Spleen (tissue), 13 donors: Measurements from ENCODE around the gene CLC. TPM values are rescaled to one million over a fixed set of nuclear protein-coding genes. Genes with fewer than 3 reads are reported as not detected.

Source experiments
- DNase-seq: peaks from one replicate; pipeline ENCODE4 v3.0.0-alpha.2; 2020
- H3K27ac ChIP-seq, 8 donors: fragments of 200-600 bp; sonication (generic) in 7 of 8; 1 replicate in 4 of 8; 2 replicates in 4 of 8; pipeline versions ENCODE4 v1.5.0 to v1.8.0; 2016 to 2021; ENCODE audit warnings: inconsistent platforms in 4 of 8, mild to moderate bottlenecking in 4 of 8, moderate library complexity in 1 of 8
- H3K27me3 ChIP-seq, 7 donors: fragments of 200-600 bp; sonication (generic) in 6 of 7; replicated peaks in 1 of 7; 1 replicate in 4 of 7; 2 replicates in 3 of 7; pipeline versions ENCODE4 v1.5.0 to v1.8.0; 2016 to 2021; ENCODE audit warnings: inconsistent platforms in 3 of 7, mild to moderate bottlenecking in 1 of 7
- H3K36me3 ChIP-seq, 6 donors: fragments of 200-600 bp; sonication (generic) in 5 of 6; 1 replicate in 4 of 6; 2 replicates in 2 of 6; pipeline versions ENCODE4 v1.5.0 to v1.8.0; 2016 to 2021; ENCODE audit warnings: inconsistent platforms in 2 of 6
- H3K4me1 ChIP-seq, 6 donors: fragments of 200-600 bp; sonication (generic) in 5 of 6; 1 replicate in 3 of 6; 2 replicates in 3 of 6; pipeline versions ENCODE4 v1.5.0 to v1.8.0; 2016 to 2021; ENCODE audit warnings: inconsistent platforms in 3 of 6
- H3K4me3 ChIP-seq, 8 donors: fragments of 200-600 bp; sonication (generic) in 7 of 8; 1 replicate in 4 of 8; 2 replicates in 4 of 8; pipeline versions ENCODE4 v1.5.0 to v1.8.0; 2016 to 2021; ENCODE audit warnings: inconsistent platforms in 4 of 8, mild to moderate bottlenecking in 4 of 8, moderate library complexity in 2 of 8
- H3K9me3 ChIP-seq, 8 donors: fragments of 200-600 bp; sonication (generic) in 7 of 8; 1 replicate in 4 of 8; 2 replicates in 4 of 8; pipeline versions ENCODE4 v1.5.0 to v1.8.0; 2016 to 2021; ENCODE audit warnings: inconsistent platforms in 4 of 8
- POLR2A ChIP-seq, 3 donors: fragments of 450-650 bp; IDR thresholded peaks; one replicate each; pipeline ENCODE4 v1.5.1; 2017; ENCODE audit warnings: antibody characterized with exemption in 3 of 3, mild to moderate bottlenecking in 1 of 3
- POLR2AphosphoS5 ChIP-seq, 3 donors: sonication (generic); formaldehyde crosslinking; IDR thresholded peaks; one replicate each; pipeline ENCODE4 v1.5.1; 2017; ENCODE audit warnings: antibody characterized with exemption in 3 of 3
- WGBS, 5 donors: extraction: QIAGEN DNeasy Blood & Tissue Kit in 3 of 5; methylation state at CpG; one replicate each; pipeline versions ENCODE4 v1.1.5 to v1.1.7; 2013 to 2018; 5-methylcytosine and 5-hydroxymethylcytosine counted together
- intact Hi-C: fragments of 100-400 bp; cut with DNase I; formaldehyde crosslinking; loops from one replicate; pipeline ENCODE4 v1.15.0; 2023; ENCODE audit warnings: low total_unique reads
- long read RNA-seq, 2 donors: transcript quantifications; one replicate each; lab custom pipeline, GENCODE V29; 2026
- polyA plus RNA-seq, 3 donors: library from polyadenylated mRNA; stranded (reverse); fragments of 200-250 nt; gene quantifications; one replicate each; pipeline ENCODE4 v1.2.1, GENCODE V29; 2013
- total RNA-seq, 7 donors: library from RNA; depleted of rRNA in 3 of 7; stranded (reverse); fragments of >200 nt in 3 of 7; fragmentation: NEBNext Ultra II Directional in 4 of 7; extraction: Animal tissue kit (Norgen Biotek cat#: 25700) in 4 of 7; gene quantifications; one replicate each; pipeline versions ENCODE4 v1.1.0 to v1.2.1, GENCODE V29; 2016 to 2021
- TF ChIP-seq, protein P1 (sequence below), 11 experiments: fragments of 200-600 bp in 7 of 11; fragments of 450-650 bp in 4 of 11; sonication (generic) in 4 of 11; IDR thresholded peaks in 8 of 11; conservative IDR thresholded peaks in 3 of 11; 1 replicate in 7 of 11; 2 replicates in 4 of 11; pipeline versions ENCODE4 v1.4.0 to v1.8.0; 2016 to 2021; ENCODE audit warnings: antibody characterized with exemption in 11 of 11, inconsistent platforms in 4 of 11, mild to moderate bottlenecking in 1 of 11
- donor health status: healthy with polysubstance abuse.
- donor health status: DM: no; HTN: no; CAD: no; lungs with moderate emphysema.
- donor health status: DM: no; HTN: no; CAD: no.
- donor health status: Bipolar disorder and iron deficiency.
- donor health status: healthy.
- donor health status: DM: no; HTN: no; CAD: no.
- donor health status: DM: yes; HTN: yes; CAD: no.

Gene CLC
- total RNA-seq (10 to 100 TPM in 3 of 7 donors, 1 to 10 TPM in 3, not detected in 1; 3.1 to 20.1 (median 10.3) TPM), polyA plus RNA-seq (1 to 10 TPM; 2.7 to 4.9 (median 3.0) TPM)
- long read RNA-seq, donor 1, transcript CLC-201 (4 exons, 635 nt) = major isoform, 8 of 8 reads
- long read RNA-seq, donor 1, partial matches to known transcripts = 0 of 8 reads
- long read RNA-seq, donor 1, other reads (novel, unspliced or antisense) = 0 of 8 reads
- long read RNA-seq, donor 2, transcript CLC-201 (4 exons, 635 nt) = major isoform, 7 of 7 reads
- long read RNA-seq, donor 2, partial matches to known transcripts = 0 of 7 reads
- long read RNA-seq, donor 2, other reads (novel, unspliced or antisense) = 0 of 7 reads

DNA sequence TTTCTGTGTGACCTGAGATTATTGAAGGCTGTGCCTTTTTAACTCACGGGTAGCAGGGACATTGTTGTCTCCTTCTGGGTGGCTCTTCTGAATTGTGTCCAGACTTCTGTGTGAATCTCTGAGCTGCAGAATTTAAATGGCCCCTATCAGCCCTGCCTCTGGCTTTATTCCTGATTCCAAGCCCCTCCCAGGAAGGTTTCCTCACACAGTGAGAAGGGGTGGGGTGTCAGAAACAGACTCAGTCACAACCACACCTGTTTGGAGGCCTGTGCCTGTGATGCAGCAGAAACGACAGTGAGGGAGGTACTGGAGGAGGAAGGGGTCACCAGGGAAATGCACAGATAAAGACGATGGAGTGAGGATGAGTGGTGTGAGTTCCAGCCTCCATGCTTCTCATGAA lies at the start of gene CLC:
Gene CLC, minus strand, starts transcription at position 139 of the 400 bp plus-strand sequence. Its CDS starts 77 bp downstream, at position 62.
- Histone ChIP-seq H3K4me3 (no peak within 1 kb of the TSS), H3K36me3 (no peaks in the 10 kb centered on the region), H3K27me3 (peaks cover 0 to 10% (median 0%) of the 10 kb centered on the region in 7 donors), H3K27ac (no peak within 1 kb of the TSS), H3K4me1 (no peaks in the 10 kb centered on the region), H3K9me3 (no peaks in the 10 kb centered on the region)
- TF ChIP-seq, protein P1, sequence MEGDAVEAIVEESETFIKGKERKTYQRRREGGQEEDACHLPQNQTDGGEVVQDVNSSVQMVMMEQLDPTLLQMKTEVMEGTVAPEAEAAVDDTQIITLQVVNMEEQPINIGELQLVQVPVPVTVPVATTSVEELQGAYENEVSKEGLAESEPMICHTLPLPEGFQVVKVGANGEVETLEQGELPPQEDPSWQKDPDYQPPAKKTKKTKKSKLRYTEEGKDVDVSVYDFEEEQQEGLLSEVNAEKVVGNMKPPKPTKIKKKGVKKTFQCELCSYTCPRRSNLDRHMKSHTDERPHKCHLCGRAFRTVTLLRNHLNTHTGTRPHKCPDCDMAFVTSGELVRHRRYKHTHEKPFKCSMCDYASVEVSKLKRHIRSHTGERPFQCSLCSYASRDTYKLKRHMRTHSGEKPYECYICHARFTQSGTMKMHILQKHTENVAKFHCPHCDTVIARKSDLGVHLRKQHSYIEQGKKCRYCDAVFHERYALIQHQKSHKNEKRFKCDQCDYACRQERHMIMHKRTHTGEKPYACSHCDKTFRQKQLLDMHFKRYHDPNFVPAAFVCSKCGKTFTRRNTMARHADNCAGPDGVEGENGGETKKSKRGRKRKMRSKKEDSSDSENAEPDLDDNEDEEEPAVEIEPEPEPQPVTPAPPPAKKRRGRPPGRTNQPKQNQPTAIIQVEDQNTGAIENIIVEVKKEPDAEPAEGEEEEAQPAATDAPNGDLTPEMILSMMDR (IDR thresholded peaks at IDR 0.05 in 8 of 11, conservative IDR thresholded peaks at IDR 0.05 in 3 of 11) = no peak
- TF ChIP-seq POLR2A (IDR thresholded peaks at IDR 0.05) (no peak), POLR2AphosphoS5 (IDR thresholded peaks at IDR 0.05) (no peak)
- DNase-seq = no peak
- intact Hi-C loops = no loop called here
- 38 to 67% (median 50%) methylated on average over 3 of the region's 3 CpGs for WGBS, 5 donors

DNA sequence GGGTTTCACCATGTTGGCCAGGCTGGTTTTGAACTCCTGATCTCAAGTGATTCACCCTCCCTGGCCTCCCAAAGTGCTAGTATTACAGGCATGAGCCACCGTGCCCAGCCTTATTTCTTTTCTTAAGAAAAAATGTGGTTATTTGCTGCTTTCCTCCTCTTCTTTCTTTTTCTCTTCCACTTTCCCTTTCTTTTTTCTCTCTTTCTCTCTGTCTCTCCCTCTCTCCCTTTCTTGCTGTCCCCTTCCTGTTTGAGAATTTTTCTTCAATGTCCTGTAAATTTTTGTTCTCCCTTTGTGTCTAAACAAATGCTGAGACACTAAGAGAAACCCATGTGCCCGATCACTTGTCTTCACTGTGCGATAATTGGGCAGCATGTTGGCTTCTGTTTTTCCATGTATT lies 43.1 kb upstream of the CLC start:
- Histone ChIP-seq H3K36me3 (no peaks in the 10 kb centered on the region), H3K9me3 (no peaks in the 10 kb centered on the region), H3K4me3 (no peak overlapping the region), H3K27me3 (peaks cover 0 to 38% (median 5%) of the 10 kb centered on the region in 7 donors), H3K4me1 (no peaks in the 10 kb centered on the region), H3K27ac (no peak overlapping the region)
- TF ChIP-seq, protein P1 (IDR thresholded peaks at IDR 0.05 in 8 of 11, conservative IDR thresholded peaks at IDR 0.05 in 3 of 11) = no peak
- TF ChIP-seq POLR2AphosphoS5 (IDR thresholded peaks at IDR 0.05) (no peak), POLR2A (IDR thresholded peaks at IDR 0.05) (no peak)
- intact Hi-C loops = no loop called here
- DNase-seq = no peak
- WGBS, 5 donors = 87 to 93% (median 90%) methylated on average over 3 of the region's 3 CpGs

DNA sequence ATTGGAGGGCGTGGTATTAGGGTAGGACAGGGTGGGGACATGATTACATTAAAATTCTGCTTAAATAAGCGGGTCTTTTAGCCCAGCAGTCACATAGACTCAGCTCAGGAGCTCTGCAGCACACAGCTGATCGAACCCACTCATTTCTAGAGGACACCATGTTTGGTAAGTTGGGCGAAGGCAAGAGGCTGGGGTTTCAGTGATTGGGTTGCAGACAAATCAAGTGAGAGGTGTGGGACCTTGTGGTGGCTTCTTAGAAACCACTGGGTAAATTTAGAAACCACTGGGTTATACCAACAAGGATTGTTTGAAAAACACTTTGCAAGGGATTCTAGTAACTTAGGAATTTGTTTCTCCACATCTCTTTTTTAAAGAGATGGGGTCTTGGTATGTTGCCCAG lies 40.9 kb upstream of the CLC start, which contains the start of gene LEUTX:
Gene LEUTX, plus strand, starts transcription at position 92 of the 400 bp plus-strand sequence. Its CDS starts 67 bp downstream, at position 159.
- H3K4me1 ChIP-seq = no peaks in the 10 kb centered on the region
- DNase-seq = no peak
- H3K27ac ChIP-seq = no peak within 1 kb of the TSS
- intact Hi-C loops = no loop called here
- H3K4me3 ChIP-seq = no peak within 1 kb of the TSS
- H3K27me3 ChIP-seq = peaks cover 0 to 21% (median 0%) of the 10 kb centered on the region in 7 donors
- 61 to 82% (median 71%) methylated on average over 4 of the region's 4 CpGs for WGBS, 5 donors
- H3K9me3 ChIP-seq = no peaks in the 10 kb centered on the region
- TF ChIP-seq POLR2AphosphoS5 (IDR thresholded peaks at IDR 0.05) (no peak), POLR2A (IDR thresholded peaks at IDR 0.05) (no peak)
- TF ChIP-seq, protein P1 (IDR thresholded peaks at IDR 0.05 in 8 of 11, conservative IDR thresholded peaks at IDR 0.05 in 3 of 11) = no peak
- no peaks in the 10 kb centered on the region for H3K36me3 ChIP-seq

DNA sequence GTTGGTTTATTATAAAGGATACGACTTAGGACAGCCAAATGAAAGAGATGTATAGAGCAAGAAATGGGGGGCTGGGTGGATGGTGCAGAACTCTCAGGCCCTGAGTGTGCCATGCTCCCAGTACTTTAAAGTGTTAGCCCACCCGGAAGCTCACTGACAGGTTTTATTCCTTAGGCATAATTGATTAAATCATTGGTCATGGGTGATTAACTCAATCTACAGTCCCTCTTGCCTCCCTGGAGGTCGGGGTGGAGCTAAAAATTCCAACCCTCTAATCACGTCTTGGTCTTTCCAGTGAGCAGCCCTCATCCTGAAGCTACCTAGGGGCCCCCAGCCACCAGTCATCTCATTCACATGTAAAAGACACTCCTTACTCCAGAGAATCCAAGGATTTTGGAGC lies 31.0 kb upstream of the CLC start:
- Histone ChIP-seq H3K9me3 (peaks cover 0 to 12% (median 8%) of the 10 kb centered on the region in 8 donors), H3K36me3 (no peaks in the 10 kb centered on the region), H3K27me3 (peaks cover 0 to 43% (median 0%) of the 10 kb centered on the region in 7 donors), H3K27ac (no peak overlapping the region), H3K4me1 (no peaks in the 10 kb centered on the region), H3K4me3 (no peak overlapping the region)
- no peak for DNase-seq
- 57 to 71% (median 69%) methylated on average over 4 of the region's 4 CpGs for WGBS, 5 donors
- intact Hi-C loops = loop anchor here (5.0 to 10.0 kb wide), 2 partner anchors 74 to 214 kb away; no protein-coding TSS in a partner anchor
- TF ChIP-seq POLR2AphosphoS5 (IDR thresholded peaks at IDR 0.05) (no peak), POLR2A (IDR thresholded peaks at IDR 0.05) (no peak)
- TF ChIP-seq, protein P1 (IDR thresholded peaks at IDR 0.05 in 8 of 11, conservative IDR thresholded peaks at IDR 0.05 in 3 of 11) = no peak
